Right lobe of liver (tissue), 4 donors: ENCODE data around the gene LHFPL4.

Experiments
- POLR2A ChIP-seq: fragments of 450-650 bp; IDR thresholded peaks from one replicate; pipeline ENCODE4 v1.6.1; 2017; ENCODE audit warnings: antibody characterized with exemption, mild to moderate bottlenecking
- TF ChIP-seq, protein P1 (sequence below), 4 donors: fragments of 200-600 bp in 3 of 4; fragments of 450-650 bp in 1 of 4; IDR thresholded peaks; one replicate each; pipeline versions ENCODE4 v1.5.1 to v1.8.0; 2016 to 2022; ENCODE audit warnings: antibody characterized with exemption in 4 of 4, mild to moderate bottlenecking in 2 of 4
- donor health status: DM: no; HTN: no; CAD: no.
- donor health status: DM: no; HTN: no; CAD: no.
- donor health status: DM: no; HTN: yes; CAD: no.

DNA sequence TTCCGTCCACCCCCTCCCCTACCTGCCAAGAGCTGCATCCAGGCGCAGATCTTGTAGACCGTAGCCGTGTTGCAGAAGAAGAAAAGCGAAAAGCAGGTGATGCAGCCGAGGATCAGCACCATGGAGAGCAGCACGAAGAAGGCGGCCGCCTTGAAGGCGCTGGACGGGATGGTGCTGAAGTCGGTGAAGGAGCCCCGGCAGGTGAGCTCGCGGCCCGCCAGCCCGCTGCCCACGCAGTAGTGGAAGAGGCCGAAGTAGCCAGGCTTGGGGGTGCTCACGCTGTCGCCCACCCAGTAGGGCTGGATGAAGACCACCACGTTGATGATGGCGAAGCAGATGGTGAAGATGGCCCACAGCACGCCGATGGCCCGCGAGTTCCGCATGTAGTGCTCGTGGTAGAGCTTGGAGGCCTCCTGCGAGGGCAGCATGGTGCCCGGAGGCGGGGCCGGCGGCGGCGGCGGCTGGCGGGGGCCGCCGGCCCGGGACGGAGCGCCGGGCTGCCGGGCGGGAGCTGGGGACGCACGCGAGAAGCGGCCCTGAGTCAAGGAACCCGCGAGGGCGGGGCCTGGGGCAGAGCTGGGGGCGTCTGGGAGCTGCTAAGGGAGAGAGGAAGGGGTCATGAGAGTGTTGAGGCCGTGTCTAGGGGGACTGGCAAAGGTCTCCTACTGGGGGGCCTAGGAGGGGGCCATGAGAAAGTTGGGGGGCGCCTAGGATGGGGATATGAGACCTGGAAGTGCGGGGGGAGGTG, 1.2 kb downstream of the LHFPL4 start:
- TF ChIP-seq, protein P1, sequence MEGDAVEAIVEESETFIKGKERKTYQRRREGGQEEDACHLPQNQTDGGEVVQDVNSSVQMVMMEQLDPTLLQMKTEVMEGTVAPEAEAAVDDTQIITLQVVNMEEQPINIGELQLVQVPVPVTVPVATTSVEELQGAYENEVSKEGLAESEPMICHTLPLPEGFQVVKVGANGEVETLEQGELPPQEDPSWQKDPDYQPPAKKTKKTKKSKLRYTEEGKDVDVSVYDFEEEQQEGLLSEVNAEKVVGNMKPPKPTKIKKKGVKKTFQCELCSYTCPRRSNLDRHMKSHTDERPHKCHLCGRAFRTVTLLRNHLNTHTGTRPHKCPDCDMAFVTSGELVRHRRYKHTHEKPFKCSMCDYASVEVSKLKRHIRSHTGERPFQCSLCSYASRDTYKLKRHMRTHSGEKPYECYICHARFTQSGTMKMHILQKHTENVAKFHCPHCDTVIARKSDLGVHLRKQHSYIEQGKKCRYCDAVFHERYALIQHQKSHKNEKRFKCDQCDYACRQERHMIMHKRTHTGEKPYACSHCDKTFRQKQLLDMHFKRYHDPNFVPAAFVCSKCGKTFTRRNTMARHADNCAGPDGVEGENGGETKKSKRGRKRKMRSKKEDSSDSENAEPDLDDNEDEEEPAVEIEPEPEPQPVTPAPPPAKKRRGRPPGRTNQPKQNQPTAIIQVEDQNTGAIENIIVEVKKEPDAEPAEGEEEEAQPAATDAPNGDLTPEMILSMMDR (IDR thresholded peaks at IDR 0.05): no peak
- no peak for TF ChIP-seq POLR2A
